ENCODE data around the gene AGBL1.

DNA sequence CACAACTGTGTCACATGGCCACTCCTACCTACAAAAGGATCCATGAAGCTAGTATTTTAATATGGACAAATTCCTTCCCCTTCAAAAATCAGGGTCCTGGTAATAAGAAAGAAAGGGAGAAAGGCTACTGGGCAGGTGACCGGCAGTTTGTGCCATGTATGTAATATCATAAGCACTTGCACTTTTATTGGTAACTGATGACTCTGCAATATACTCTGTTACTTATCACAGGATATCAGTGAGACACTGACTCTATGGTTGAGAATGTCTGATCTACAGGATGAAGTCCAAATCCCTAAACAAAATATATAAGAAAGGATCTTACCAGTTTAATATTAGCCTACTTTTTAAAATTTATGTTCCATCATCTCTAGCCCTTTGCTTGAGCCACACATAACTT lies 315.2 kb downstream of the AGBL1 start:
- no peak for TF ChIP-seq CTCF (conservative IDR thresholded peaks at IDR 0.05 in 1 of 2, IDR thresholded peaks at IDR 0.05 in 1 of 2; ENCODE audit: extremely low read depth in 1 of 2, insufficient read depth in 1 of 2, low read depth in 1 of 2, low read length in 2 of 2)
- no peak for TF ChIP-seq EZH2 (IDR thresholded peaks at IDR 0.05; ENCODE audit: borderline replicate concordance, low read length)
